CD4-positive, alpha-beta T cell treated with Interleukin-21 for 1 hour (primary cell): ENCODE results near the gene BCL2L13.
"Not testable (repeated sequence)": the region's sequence is repeated elsewhere in the genome, so short reads cannot be mapped to it uniquely, and the experiment has no call there.

ENCODE experiments used
- DNase-seq: peaks from one replicate; pipeline ENCODE4 v3.0.0-alpha.2; 2020

Gene BCL2L13

DNA sequence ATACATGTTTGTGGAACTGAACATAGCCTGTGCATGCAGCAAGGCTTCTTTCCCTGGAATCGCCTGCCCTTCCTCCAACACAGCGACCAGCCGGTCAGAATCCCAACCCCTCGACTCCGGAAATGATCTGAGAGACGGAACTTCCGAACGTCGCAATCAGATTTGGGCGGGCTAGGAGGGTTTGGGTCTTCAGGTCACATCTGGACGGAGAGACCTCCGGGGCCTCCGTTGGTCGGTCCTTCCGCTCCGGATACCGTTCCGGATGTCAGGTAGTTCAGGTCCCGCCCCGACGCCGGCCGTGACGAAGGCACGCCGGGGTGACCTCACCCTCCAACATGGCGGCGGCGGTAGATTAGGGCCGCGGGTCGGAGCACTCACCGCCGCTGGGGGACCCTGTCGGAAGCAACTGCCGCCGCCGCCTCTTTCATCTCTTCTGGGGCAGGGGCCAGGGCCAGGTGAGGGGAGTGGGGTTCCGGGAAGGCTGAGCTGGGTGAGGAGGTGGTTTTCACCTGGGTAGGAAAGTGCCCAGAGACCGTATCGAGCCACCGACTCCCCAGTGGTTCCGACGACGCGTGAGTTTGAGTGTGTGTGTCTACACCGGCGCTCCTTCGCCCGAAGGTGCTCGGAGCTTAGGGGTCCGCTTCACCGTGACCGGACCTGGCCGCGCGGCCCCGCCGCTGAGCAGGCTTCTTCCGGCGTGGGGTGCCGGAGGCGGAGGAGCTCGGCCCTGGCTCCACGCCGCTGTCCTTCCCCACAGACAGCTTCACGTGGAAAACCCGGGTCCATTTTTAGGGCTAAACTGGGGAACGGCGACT lies at the start of gene BCL2L13:
Gene BCL2L13 (plus strand): TSS at position 326 of the 815 bp plus-strand sequence. CDS start 16,955 bp downstream, outside the sequence.
- peak; percentile 91 for DNase-seq

DNA sequence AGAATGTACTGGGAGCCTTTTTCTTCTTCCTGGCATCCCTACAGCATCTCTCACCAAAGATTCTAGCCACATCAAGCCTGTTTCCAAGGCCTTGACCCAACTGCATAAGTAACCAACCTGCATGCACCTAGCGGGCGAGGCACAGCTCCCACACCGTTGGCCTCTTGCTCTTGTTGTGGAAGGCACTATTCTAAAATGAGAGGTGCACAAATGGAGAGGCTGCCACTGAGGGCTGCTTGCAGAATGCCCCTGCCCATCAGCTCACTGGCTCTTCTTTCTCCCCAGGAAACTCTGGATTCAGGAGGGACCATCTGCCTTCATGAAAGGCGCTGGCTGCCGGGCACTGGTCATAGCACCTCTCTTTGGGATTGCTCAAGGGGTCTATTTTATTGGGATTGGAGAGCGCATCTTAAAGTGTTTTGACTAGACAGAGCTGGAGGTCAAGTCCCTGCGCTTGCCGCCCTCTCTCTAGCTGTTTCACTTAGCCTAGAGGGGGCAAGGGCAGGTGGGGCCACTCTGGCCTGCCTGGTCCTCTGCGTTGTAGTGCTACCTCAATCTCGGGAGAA lies 48.7 kb upstream of the BCL2L13 start:
- no peak for DNase-seq

DNA sequence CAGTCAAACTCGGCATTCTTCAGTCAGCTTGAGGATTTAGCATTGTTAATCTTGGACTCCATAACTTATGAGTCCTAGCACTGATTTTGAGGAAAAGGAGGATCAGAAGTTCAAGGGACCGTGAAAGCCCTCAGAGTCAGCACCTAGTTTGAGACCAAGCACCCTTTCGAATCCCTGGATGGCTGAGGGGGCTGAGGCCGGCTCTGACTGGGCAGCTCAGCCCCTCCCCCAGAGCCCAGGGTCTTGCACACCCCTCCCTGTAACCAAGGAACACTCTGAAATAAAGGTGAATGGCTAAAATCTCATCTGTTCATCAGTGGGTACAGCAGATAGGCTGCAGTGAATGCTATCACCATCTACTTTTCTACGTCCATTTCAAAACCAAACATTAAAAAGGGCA lies 48.0 kb upstream of the BCL2L13 start:
- no peak for DNase-seq

- no peak for DNase-seq
Observed at GRCh38 chr22:17592201-17592600, 46.4 kb upstream of the BCL2L13 start.

- no peak for DNase-seq
Observed at GRCh38 chr22:17596226-17596625, 42.3 kb upstream of the BCL2L13 start.

GRCh38 chr22:17597217-17597616 lies 41.3 kb upstream of the BCL2L13 start:
- no peak for DNase-seq

GRCh38 chr22:17598318-17598717 lies 40.2 kb upstream of the BCL2L13 start:
- no peak for DNase-seq

DNA sequence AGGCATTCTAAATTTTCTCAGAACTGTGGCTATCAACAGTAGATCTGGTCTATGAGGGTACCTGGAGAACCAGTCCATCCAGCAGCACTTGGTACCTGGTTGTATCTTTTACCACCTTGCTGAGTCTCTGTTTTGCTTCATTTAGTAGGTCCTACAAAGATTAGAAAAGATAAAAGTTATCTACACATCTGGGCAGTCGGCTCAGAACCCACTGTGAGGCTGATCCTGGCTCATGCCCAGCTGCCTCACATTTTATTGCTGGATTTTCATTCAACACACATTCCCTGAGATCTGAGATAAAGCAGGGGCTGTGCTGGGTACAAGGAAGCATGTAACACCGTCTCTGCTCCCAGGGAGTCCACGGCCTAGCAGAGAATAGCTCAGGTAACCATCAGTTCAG lies 37.5 kb upstream of the BCL2L13 start:
- DNase-seq = no peak

- DNase-seq = no peak
Observed at GRCh38 chr22:17603668-17604067, 34.9 kb upstream of the BCL2L13 start.

DNA sequence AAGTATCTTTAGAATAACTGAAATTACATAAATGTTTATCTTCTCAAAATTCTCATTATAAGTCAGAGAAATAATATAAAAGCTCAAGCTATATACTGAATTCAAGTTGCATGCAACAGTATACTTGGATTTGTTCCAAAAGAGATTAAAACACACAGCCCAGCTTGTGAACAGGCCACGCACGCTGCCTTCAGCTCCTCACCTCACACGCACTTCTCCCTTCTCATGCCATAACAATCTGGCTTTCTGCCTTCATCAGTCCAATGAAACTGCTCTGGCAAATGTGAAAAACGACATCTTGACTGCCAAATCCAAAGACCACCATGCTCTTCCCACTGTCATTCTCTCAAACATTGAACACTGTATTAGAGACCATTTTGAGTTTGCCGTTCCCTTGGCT lies 32.1 kb upstream of the BCL2L13 start:
- no peak for DNase-seq

GRCh38 chr22:17607891-17608521 lies 30.6 kb upstream of the BCL2L13 start:
- DNase-seq = no peak

DNA sequence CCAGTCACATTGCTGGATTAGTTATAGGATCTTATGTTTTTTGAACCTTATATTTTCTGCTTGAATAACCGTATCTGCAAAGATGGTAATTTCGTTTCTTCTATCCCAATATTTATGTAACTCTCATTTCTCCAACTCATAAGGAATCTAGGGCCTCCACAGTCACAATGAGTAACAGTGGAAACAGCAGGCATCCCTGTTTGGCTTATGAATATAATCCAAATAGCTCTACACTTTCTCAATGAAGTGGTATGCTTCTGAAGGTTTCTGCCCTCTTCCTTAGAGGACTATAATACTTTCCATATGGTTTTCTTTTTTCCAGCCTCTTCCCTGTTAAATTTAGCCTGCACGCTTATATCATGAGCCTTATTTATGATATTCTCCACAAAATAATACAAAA lies 26.5 kb upstream of the BCL2L13 start:
- DNase-seq = no peak

GRCh38 chr22:17613280-17613679 lies 25.3 kb upstream of the BCL2L13 start:
- no peak for DNase-seq

DNA sequence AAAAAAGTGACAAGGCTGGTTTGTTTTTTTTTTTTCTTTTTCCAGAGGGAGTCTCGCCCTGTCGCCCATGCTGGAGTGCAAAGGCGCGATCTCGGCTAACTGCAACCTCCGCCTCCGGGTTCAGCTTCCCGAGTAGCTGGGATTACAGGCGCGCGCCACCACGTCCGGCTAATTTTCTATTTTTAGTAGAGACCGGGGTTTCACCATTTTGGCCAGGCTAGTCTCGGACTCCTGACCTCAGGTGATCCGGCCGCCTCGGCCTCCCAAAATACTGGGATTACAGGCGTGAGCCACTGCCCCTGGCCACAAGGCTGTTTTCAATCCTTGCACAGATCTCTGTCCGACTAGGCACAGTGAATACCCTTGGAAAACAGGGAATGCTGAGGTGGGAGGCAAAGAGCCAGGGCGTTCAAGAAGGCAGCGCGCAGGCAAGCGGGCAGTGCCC lies 10.6 kb upstream of the BCL2L13 start:
- DNase-seq = no peak

GRCh38 chr22:17628406-17629172 lies 10.0 kb upstream of the BCL2L13 start, which contains the start of gene ATP6V1E1:
TSS of gene ATP6V1E1 (minus strand) at chr22:17628749. CDS start at chr22:17628635, 114 bp downstream.
- peak; percentile 97 for DNase-seq

GRCh38 chr22:17629173-17629489 lies 9.4 kb upstream of the BCL2L13 start:
- no peak for DNase-seq

GRCh38 chr22:17629641-17630040 lies 8.9 kb upstream of the BCL2L13 start:
- no peak for DNase-seq

- DNase-seq = no peak
Observed at GRCh38 chr22:17631076-17631565, 7.4 kb upstream of the BCL2L13 start.

- no peak for DNase-seq
Observed at GRCh38 chr22:17633217-17633997, 5.2 kb upstream of the BCL2L13 start.

DNA sequence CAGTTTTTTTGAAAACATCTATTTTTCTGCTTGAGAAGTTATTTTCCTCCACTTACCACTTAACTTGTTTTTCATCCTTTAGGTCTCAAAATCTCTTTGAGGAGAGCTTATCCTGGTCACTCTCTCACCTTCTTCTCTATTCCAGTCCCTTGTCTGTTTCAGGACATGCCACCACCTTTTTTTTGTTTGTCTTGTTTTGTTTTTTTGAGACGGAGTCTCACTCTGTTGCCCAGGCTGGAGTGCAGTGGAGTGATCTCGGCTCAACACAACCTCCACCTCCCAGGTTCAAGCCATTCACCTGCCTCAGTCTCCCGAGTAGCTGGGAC lies 4.6 kb upstream of the BCL2L13 start:
- no peak for DNase-seq

DNA sequence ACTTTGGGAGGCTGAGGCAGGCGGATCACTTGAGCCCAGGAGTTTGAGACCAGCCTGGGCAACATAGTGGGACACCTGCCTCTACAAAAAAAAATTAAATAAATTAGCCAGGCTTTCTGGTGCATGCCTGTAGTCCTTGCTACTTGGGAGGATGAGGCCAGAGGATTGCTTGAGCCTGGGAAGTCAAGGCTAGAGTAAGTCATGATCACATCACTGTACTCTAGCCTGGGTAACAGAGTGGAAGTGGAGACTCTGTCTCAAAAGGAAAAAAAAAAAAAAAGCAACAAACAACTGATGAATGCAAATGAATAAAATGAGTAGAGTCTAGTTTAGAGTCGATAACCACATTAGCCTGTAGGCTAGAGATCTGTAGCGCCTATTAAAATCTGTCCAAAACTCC lies 3.9 kb upstream of the BCL2L13 start:
- DNase-seq = no peak

- not testable (repeated sequence) for DNase-seq
Observed at GRCh38 chr22:17636850-17637249, 1.7 kb upstream of the BCL2L13 start.
